GM19372 (cell line): ENCODE measurements around the gene SMLR1.
"Not testable (repeated sequence)": the region's sequence is repeated elsewhere in the genome, so short reads cannot be mapped to it uniquely, and the experiment has no call there.

Experiments used
- ATAC-seq: cut with Tn5 transposase; IDR thresholded peaks from one replicate; pipeline ENCODE4 v1.9.1; 2021; ENCODE audit warnings: mild to moderate bottlenecking, low read depth, moderate library complexity; ENCODE audit not compliant: unreplicated experiment

Gene SMLR1

DNA sequence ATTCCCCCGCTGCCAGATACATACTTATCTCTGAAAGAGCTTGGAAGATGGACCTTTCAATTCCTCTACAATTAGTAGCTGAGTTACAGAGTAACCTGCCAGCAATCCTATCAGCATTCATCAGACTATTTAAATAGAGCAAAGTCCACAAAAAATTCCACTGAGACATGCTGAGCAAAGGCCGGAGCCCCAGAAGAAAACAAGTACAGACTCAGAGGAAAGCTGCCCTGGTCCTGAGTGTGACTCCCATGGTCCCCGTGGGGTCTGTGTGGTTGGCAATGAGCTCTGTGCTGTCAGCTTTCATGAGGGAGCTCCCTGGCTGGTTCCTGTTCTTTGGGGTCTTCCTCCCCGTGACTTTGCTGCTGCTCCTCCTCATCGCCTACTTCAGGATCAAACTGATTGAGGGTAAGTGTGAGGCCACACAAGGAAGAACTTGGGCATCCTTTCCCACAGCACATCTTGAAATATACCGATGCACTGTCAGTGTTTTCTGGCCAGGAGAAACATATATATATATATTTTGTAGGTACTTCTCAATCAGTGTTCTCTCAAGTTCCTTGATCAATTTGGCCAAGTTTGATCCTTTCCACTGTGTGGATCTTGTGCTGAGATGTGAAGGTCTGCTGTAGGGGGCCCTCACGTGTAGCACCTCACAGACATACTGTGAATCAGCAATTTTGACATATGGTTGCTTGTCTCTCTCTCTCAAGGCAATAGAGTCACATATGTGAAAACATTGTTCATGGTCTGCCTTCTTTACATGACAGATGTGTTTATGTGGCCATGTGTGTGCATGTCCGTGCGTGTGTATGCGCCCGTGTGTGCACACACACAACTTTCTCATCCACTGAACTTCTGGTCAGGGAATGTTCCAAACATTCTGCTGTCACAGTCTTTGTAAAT is at the start of gene SMLR1:
Gene SMLR1 (plus strand): TSS at position 160 of the 903 bp plus-strand sequence. CDS start 8 bp downstream, at position 168.
- no peak for ATAC-seq

- no peak for ATAC-seq
Measured at GRCh38 chr6:130778946-130779657, 48.1 kb upstream of the SMLR1 start.

DNA sequence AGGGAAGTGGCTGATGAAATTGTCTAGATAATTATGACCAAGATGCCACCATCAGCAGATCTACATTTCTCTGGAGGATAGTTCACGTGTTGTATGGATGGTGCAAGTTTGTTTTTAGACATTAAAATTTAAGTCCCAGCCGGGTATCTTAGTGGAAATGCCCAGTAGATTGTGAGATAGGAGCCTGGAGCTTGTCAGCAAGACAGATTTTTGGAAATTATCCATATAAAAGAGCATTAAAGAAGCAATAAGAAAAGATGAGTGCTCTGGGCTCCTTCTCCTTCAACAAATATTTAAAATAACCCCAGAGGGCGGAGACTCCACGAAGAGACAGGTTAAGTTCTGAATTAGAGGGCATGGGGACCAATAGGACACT is 47.6 kb upstream of the SMLR1 start:
- ATAC-seq: no peak

DNA sequence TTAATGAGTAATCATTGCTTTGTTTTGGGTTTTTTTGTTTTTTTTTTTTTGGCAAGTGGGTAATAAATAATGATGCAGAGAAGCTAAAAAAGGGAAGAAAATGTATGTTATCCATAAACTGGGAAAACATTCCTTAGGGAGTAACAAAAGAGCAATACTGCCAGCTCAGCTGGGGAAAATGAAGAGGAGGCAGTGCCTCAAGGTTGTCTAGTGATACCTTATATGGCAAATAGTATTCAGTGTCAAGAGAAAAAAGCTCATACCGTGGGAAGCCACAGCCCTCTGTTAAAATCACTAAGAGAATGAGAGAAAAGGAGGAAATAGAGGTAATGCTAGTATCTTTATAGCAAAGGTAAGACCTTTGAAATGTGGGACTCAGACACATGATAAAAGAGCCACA is 47.1 kb upstream of the SMLR1 start:
- no peak for ATAC-seq

- no peak for ATAC-seq
Measured at GRCh38 chr6:130781557-130781956, 45.6 kb upstream of the SMLR1 start.

- no peak for ATAC-seq
Measured at GRCh38 chr6:130783416-130784107, 43.6 kb upstream of the SMLR1 start.

DNA sequence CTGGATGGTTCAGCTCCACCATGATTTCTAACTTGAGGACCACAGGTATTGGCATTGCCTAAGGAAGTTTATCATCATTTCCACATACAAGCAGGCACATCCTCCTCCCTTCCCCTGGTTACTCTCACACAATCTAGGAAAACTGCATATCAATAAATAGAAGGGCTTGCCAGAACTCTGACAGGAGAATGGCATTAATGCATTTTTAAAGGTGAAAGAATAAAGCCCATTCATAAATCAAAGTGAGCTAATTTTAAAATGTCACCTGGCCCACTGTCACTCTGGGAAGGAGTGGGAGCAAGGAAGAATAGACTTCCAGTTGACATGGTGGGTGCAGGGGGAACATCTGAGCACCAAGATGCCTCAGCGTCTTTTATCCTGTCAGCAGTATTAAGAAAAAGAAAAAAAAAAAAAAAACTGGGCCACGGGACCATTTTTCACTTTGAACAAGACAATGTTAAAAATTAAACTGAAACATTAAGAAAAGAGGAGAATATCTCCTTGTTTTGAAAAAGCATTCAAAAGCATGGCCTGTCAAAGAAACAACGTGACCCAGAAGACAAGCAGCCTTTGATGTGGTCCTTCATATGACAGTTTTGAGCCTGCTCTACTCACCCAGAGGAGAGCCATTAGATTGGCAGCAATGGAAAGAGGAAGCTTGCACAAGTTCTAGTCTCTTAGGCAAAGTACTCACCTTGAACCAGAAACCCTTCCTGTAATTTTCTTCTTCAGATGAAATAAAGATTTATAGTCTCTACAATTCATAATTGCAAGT is 39.3 kb upstream of the SMLR1 start:
- no peak for ATAC-seq

DNA sequence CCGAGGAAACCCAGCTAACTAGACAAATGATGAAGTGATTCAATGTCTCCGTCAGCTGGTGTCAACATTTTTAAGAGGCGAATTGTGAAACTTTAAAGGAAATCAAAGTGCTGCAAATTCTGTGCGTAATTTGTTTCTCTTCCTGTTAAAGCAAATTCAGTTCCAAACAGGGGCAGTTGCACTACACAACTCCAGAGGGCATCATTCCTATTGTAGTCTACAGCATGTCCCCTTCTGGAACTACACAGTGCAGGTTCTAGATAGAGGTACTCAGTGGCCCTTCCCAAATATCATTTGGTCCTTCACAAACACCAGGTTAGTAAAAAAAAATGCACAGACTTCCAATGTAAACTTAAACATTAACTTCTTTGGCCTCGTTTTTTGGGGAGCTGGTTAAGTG is 38.3 kb upstream of the SMLR1 start:
- no peak for ATAC-seq

- ATAC-seq: no peak
Measured at GRCh38 chr6:130794010-130794697, 33.1 kb upstream of the SMLR1 start.

DNA sequence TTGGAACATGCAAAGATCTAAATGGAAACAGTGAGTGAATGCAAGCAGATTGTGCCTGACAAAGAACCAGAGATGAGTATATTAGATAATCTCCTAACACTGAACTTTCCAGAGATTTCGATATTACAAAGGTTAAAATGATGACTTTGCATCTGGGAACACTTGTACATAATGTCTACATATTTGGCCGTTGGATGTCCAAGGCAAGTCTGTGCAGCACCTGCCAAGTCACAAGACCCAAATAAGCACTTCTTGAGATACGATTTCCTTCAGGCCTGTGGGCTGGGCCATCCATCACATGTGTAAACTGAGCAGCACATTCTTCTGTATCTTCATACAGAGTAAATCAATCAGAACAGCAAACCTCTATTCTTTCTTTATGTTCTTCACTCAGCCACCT is 32.5 kb upstream of the SMLR1 start:
- ATAC-seq: no peak

- no peak for ATAC-seq
Measured at GRCh38 chr6:130796313-130796905, 30.8 kb upstream of the SMLR1 start.

DNA sequence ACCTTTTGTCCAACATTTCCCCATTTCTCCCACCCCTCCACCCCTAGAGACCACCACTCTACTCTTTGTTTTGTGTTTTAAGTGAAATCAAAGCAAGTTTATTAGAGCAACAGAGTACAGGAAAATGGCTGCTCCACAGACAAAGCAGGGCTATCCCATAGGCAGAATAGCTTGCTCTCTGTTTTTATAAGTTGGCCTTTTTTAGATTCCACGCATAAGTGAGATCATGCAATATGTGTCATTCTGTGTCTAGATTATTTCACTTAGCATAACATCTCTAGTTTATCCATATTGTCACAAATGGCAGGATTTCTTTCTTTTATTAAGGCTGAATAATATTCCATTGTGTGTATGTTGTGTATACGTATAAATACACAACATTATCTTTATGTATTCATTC is 30.1 kb upstream of the SMLR1 start:
- ATAC-seq: no peak

GRCh38 chr6:130801368-130801767 is 25.8 kb upstream of the SMLR1 start:
- ATAC-seq: not testable (repeated sequence)

GRCh38 chr6:130810307-130811030 is 16.7 kb upstream of the SMLR1 start:
- ATAC-seq: no peak

GRCh38 chr6:130811932-130812331 is 15.3 kb upstream of the SMLR1 start:
- no peak for ATAC-seq

DNA sequence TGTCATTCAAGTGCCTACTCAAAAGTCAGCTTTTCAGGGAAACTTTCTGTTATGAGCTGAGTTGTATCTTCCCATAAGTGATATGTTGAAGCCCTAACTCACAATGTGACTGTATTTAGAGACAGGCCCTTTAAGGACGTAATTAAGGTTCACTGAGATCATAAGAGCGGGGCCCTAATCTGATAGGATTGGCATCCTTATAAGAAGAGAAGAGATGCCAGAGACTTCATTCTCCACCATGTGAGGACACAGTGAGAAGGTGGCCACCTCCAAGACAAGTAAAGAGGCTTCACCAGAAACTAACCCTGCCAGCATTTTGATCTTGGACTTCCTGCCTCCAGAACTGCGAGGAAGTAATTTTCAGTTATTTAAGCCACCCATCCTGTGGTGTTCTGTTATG is 12.7 kb upstream of the SMLR1 start:
- ATAC-seq: no peak

DNA sequence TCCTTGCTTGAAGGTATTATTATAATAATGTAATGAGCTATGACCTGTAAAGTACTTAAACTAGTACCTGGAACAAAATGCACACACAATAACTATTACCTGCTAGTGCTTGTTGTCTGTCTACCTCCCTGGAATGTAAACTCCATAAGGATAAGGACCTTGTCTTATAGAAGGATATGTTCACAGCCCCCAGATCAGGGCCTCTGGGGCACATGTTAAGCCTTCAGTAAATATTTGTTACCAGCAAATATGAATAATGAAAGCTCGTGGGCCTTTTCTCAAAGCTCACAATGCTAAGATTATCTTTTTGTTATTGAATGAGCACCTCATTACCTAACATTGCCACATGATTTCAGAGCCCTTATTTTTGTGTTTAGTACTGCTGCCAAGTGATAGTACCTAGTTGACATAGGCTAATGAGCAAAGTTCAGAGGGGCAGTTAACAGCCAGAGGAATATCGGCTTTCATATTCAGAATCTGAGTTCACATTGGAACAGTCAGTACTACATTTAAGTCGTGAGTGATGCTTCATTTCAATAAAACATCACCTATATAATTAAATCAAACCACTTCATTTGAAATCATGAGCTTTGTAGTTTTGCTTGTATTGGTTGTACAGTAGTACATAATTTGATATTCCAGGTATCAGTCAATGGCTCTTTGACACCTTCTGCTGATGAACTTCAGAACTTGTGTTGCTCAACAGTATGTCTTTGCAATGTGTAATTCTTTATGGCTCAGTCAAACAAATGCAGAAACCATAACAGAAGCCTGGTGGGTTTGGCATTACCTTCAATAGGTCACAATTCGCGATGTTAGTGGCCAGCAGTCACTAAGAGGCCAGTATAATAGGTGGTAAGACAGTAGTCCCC is 11.8 kb upstream of the SMLR1 start:
- ATAC-seq: no peak

GRCh38 chr6:130822736-130823135 is 4.5 kb upstream of the SMLR1 start:
- ATAC-seq: no peak
